ENCODE measurements around the gene AUTS2. TPM values are rescaled to one million over a fixed set of nuclear protein-coding genes. Genes with fewer than 3 reads are reported as not detected.

The AUTS2 gene
- total and polyA plus RNA-seq, 9 of the 15 experiments (the other 6 are each of a cell fraction or from before 2014, with no cell fraction given), result 0.58 TPM; not detected in 8

DNA sequence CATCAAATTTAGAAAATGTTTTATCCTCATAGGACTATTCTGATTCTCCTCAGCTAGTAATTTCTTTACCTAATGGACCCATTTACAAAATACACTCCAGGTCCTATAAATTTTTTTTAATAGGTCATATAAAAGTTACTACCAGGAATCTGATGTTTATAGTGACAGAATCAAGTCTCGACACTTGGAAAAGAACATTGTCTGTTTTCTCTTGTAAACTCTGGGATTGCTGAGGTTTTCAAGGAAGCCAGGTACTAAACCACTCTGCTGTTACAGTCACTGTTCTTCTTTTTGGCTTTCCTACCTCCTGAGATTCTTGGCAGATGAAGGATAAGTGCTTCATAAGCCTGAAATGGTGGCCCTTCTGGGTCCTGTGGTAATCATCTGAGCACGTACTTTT is 493.1 kb downstream of the AUTS2 start (continued):
- TF ChIP-seq, protein P1, sequence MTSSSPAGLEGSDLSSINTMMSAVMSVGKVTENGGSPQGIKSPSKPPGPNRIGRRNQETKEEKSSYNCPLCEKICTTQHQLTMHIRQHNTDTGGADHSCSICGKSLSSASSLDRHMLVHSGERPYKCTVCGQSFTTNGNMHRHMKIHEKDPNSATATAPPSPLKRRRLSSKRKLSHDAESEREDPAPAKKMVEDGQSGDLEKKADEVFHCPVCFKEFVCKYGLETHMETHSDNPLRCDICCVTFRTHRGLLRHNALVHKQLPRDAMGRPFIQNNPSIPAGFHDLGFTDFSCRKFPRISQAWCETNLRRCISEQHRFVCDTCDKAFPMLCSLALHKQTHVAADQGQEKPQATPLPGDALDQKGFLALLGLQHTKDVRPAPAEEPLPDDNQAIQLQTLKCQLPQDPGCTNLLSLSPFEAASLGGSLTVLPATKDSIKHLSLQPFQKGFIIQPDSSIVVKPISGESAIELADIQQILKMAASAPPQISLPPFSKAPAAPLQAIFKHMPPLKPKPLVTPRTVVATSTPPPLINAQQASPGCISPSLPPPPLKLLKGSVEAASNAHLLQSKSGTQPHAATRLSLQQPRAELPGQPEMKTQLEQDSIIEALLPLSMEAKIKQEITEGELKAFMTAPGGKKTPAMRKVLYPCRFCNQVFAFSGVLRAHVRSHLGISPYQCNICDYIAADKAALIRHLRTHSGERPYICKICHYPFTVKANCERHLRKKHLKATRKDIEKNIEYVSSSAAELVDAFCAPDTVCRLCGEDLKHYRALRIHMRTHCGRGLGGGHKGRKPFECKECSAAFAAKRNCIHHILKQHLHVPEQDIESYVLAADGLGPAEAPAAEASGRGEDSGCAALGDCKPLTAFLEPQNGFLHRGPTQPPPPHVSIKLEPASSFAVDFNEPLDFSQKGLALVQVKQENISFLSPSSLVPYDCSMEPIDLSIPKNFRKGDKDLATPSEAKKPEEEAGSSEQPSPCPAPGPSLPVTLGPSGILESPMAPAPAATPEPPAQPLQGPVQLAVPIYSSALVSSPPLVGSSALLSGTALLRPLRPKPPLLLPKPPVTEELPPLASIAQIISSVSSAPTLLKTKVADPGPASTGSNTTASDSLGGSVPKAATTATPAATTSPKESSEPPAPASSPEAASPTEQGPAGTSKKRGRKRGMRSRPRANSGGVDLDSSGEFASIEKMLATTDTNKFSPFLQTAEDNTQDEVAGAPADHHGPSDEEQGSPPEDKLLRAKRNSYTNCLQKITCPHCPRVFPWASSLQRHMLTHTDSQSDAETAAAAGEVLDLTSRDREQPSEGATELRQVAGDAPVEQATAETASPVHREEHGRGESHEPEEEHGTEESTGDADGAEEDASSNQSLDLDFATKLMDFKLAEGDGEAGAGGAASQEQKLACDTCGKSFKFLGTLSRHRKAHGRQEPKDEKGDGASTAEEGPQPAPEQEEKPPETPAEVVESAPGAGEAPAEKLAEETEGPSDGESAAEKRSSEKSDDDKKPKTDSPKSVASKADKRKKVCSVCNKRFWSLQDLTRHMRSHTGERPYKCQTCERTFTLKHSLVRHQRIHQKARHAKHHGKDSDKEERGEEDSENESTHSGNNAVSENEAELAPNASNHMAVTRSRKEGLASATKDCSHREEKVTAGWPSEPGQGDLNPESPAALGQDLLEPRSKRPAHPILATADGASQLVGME (CRISPR knock-in tag; IDR thresholded peaks at IDR 0.05), result no peak
- TF ChIP-seq FOXJ3 (CRISPR knock-in tag; IDR thresholded peaks at IDR 0.05) (no peak), U2AF2 (optimal IDR thresholded peaks at IDR 0.05; ENCODE audit: low read depth, low read length) (no peak)
- TF ChIP-seq, protein P2, sequence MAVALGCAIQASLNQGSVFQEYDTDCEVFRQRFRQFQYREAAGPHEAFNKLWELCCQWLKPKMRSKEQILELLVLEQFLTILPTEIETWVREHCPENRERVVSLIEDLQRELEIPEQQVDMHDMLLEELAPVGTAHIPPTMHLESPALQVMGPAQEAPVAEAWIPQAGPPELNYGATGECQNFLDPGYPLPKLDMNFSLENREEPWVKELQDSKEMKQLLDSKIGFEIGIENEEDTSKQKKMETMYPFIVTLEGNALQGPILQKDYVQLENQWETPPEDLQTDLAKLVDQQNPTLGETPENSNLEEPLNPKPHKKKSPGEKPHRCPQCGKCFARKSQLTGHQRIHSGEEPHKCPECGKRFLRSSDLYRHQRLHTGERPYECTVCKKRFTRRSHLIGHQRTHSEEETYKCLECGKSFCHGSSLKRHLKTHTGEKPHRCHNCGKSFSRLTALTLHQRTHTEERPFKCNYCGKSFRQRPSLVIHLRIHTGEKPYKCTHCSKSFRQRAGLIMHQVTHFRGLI (CRISPR knock-in tag; IDR thresholded peaks at IDR 0.05), result no peak
